Transverse colon (tissue), 4 donors: ENCODE results near the gene IFT81. TPM values are rescaled to one million over a fixed set of nuclear protein-coding genes. Genes with fewer than 3 reads are reported as not detected.

Experiments
- DNase-seq: peaks from one replicate; pipeline ENCODE4 v3.0.0-alpha.2; 2019
- H3K27ac ChIP-seq, 4 donors: fragments of 200-600 bp; sonication (generic); 2 replicates each; pipeline ENCODE4 v1.5.1; 2016 to 2018; ENCODE audit warnings: inconsistent platforms in 4 of 4
- H3K27me3 ChIP-seq: fragments of 200-600 bp; sonication (generic); 2 replicates; pipeline ENCODE4 v1.5.1; 2017; ENCODE audit warnings: inconsistent platforms
- H3K36me3 ChIP-seq, 4 donors: fragments of 200-600 bp; sonication (generic); 2 replicates each; pipeline ENCODE4 v1.5.1; 2017 to 2019; ENCODE audit warnings: inconsistent platforms in 4 of 4
- H3K4me1 ChIP-seq, 4 donors: fragments of 200-600 bp; sonication (generic); 2 replicates each; pipeline ENCODE4 v1.5.1; 2017 to 2020; ENCODE audit warnings: inconsistent platforms in 4 of 4
- H3K4me3 ChIP-seq, 4 donors: fragments of 200-600 bp; sonication (generic); 1 replicate in 1 of 4; 2 replicates in 3 of 4; pipeline versions ENCODE4 v1.5.1 to v1.6.1; 2017 to 2019; ENCODE audit warnings: inconsistent platforms in 4 of 4
- H3K9me3 ChIP-seq, 2 donors: fragments of 200-600 bp; sonication (generic); 2 replicates each; pipeline ENCODE4 v1.5.1; 2017 to 2019; ENCODE audit warnings: inconsistent platforms in 2 of 2
- CTCF ChIP-seq, 5 experiments: fragments of 200-600 bp in 3 of 5; fragments of 450-650 bp in 2 of 5; sonication (generic) in 3 of 5; IDR thresholded peaks; 1 replicate in 2 of 5; 2 replicates in 3 of 5; pipeline ENCODE4 v1.5.1; 2016 to 2017; ENCODE audit warnings: antibody characterized with exemption in 5 of 5, inconsistent platforms in 3 of 5, mild to moderate bottlenecking in 2 of 5, moderate library complexity in 1 of 5
- EP300 ChIP-seq: sonication (generic); formaldehyde crosslinking; IDR thresholded peaks from one replicate; pipeline ENCODE4 v1.6.1; 2017; ENCODE audit warnings: antibody characterized with exemption, low read depth
- POLR2A ChIP-seq: fragments of 450-650 bp; IDR thresholded peaks from one replicate; pipeline ENCODE4 v1.6.1; 2016; ENCODE audit warnings: antibody characterized with exemption, mild to moderate bottlenecking, moderate library complexity
- POLR2AphosphoS5 ChIP-seq, 3 donors: sonication (generic); formaldehyde crosslinking; IDR thresholded peaks; one replicate each; pipeline ENCODE4 v1.6.1; 2016; ENCODE audit warnings: antibody characterized with exemption in 3 of 3
- WGBS, 2 donors: methylation state at CpG; one replicate each; pipeline ENCODE4 v1.1.5; 2018; ENCODE audit warnings: low coverage in 1 of 2; 5-methylcytosine and 5-hydroxymethylcytosine counted together
- in situ Hi-C, 4 donors: fragments of 200-750 bp; cut with MboI; loops; one replicate each; pipeline versions ENCODE4 v1.15.0 to v1.15.1; 2017; ENCODE audit warnings: low sequenced_read_pairs in 3 of 4, low pct_ligation_motif_present in 1 of 4, low pct_unique_long_range_greater_than_20kb in 1 of 4
- intact Hi-C: fragments of 100-400 bp; cut with DNase I; formaldehyde crosslinking; loops from one replicate; pipeline ENCODE4 v1.15.1; 2023; ENCODE audit warnings: low total_unique reads
- total RNA-seq, 4 donors: library from RNA; depleted of rRNA; stranded (reverse); fragments of >200 nt; gene quantifications; one replicate each; pipeline ENCODE4 v1.1.0, GENCODE V29; 2016

The IFT81 gene
- total RNA-seq, 4 donors from 2014 or later, result 2.6 to 14.8 (median 6.4) TPM

- in situ Hi-C loops, result no loop called here
- peaks cover 0 to 11% (median 5%) of the 10 kb centered on the region in 4 donors for H3K4me1 ChIP-seq
- DNase-seq, result no peak
- H3K27me3 ChIP-seq, result no peaks in the 10 kb centered on the region
- WGBS, 2 donors, result 88 to 93% methylated on average over 1 to 4 of the region's 4 CpGs
- no peak overlapping the region for H3K27ac ChIP-seq
- TF ChIP-seq POLR2AphosphoS5 (IDR thresholded peaks at IDR 0.05) (no peak), POLR2A (no peak), EP300 (no peak), CTCF (IDR thresholded peaks at IDR 0.05) (no peak)
- intact Hi-C loops, result no loop called here
- no peaks in the 10 kb centered on the region for H3K9me3 ChIP-seq
- no peak overlapping the region for H3K4me3 ChIP-seq
- H3K36me3 ChIP-seq, result no peaks in the 10 kb centered on the region
These were observed 1.2 kb upstream of the IFT81 start for GRCh38 chr12:110122929-110123328.

- Histone ChIP-seq H3K9me3 (no peaks in the 10 kb centered on the region), H3K27me3 (no peaks in the 10 kb centered on the region), H3K27ac (no peak overlapping the region), H3K4me3 (no peak overlapping the region), H3K36me3 (no peaks in the 10 kb centered on the region), H3K4me1 (peaks cover 0 to 11% (median 5%) of the 10 kb centered on the region in 4 donors)
- WGBS, 2 donors, result 6 to 23% methylated on average over 3 to 14 of the region's 32 CpGs
- intact Hi-C loops, result no loop called here
- DNase-seq, result no peak
- in situ Hi-C loops, result no loop called here
- TF ChIP-seq POLR2AphosphoS5 (IDR thresholded peaks at IDR 0.05) (no peak), EP300 (no peak), CTCF (IDR thresholded peaks at IDR 0.05) (no peak), POLR2A (no peak)
These were observed 263 bp upstream of the IFT81 start for GRCh38 chr12:110123919-110124268.

GRCh38 chr12:110126557-110126956, 2.4 kb downstream of the IFT81 start:
- 91 to 93% methylated on average over 3 of the region's 3 CpGs for WGBS, 2 donors
- TF ChIP-seq POLR2A, result no peak
- no peak for TF ChIP-seq CTCF (IDR thresholded peaks at IDR 0.05)
- no peak for TF ChIP-seq POLR2AphosphoS5 (IDR thresholded peaks at IDR 0.05)
- TF ChIP-seq EP300, result no peak
- Histone ChIP-seq H3K27ac (no peak overlapping the region), H3K4me1 (peaks cover 0 to 11% (median 5%) of the 10 kb centered on the region in 4 donors), H3K36me3 (peaks cover 0 to 7% (median 0%) of the 10 kb centered on the region in 4 donors), H3K9me3 (no peaks in the 10 kb centered on the region), H3K27me3 (no peaks in the 10 kb centered on the region), H3K4me3 (no peak overlapping the region)
- in situ Hi-C loops, result no loop called here
- intact Hi-C loops, result no loop called here
- DNase-seq, result no peak

GRCh38 chr12:110134691-110135411, 10.7 kb downstream of the IFT81 start:
- in situ Hi-C loops (no loop called here), intact Hi-C loops (no loop called here)
- H3K36me3 ChIP-seq, result peaks cover 0 to 10% (median 3%) of the 10 kb centered on the region in 4 donors
- peaks cover 0 to 6% (median 2%) of the 10 kb centered on the region in 4 donors for H3K4me1 ChIP-seq
- H3K27me3 ChIP-seq, result no peaks in the 10 kb centered on the region
- DNase-seq, result no peak
- peak overlapping the region; percentile 8 to 31 (median 22) for H3K27ac ChIP-seq
- no peak overlapping the region for H3K4me3 ChIP-seq
- TF ChIP-seq POLR2A, result no peak
- peak in 2 of 3 donors; percentile 15 to 32 for TF ChIP-seq POLR2AphosphoS5 (IDR thresholded peaks at IDR 0.05)
- TF ChIP-seq EP300, result no peak
- 43 to 53% methylated on average over 2 of the region's 2 CpGs for WGBS, 2 donors
- H3K9me3 ChIP-seq, result no peaks in the 10 kb centered on the region
